GM19395 (cell line): ENCODE results near the gene RELA.
"Not testable (repeated sequence)": the region's sequence is repeated elsewhere in the genome, so short reads cannot be mapped to it uniquely, and the experiment has no call there.

Source experiments
- ATAC-seq: cut with Tn5 transposase; IDR thresholded peaks from one replicate; pipeline ENCODE4 v1.9.1; 2021; ENCODE audit warnings: mild to moderate bottlenecking, moderate library complexity; ENCODE audit not compliant: unreplicated experiment

Gene RELA

DNA sequence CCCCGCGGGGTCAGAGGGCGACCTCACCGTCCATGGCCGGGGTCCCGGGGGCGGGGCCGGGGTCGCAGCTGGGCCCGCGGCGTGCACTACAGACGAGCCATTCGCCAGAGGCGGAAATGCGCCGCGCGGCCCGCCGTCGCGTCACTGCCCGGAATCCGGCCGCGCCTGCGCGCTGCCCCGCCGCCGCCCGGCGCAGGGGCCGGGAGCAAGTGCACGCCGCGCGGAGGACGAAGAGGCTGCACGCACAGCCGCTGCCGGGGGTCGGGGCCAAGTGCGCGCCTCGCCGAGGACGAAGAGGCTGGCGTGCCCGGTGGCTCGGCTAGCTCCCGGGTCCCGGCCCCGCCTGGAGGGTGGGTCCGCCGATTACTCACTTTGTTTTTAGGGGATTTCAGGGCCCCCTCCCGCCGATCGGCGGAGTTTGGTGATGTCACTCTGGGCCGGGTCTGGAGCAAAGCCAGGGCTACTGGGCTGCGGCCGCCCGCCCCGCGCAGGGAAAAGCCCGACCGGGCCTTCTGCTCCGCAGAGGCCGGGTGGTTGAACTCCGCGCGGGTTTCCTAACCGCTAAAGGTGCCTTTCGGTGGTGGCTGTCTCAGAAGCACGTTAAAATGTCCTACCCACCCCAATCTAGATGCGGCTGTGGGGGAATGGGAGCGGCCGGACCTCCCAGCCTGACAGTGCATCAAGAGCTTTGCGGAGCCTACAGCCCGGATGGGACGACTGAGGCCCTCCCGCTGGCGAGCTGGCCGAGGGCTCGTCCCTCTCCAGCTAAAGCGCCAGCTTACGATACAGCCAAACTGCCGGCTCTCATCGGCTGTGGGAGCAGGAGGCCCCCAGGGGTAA, at the start of gene RELA:
Gene RELA, minus strand, starts transcription at position 118 of the 840 bp plus-strand sequence. Its CDS starts 84 bp downstream, at position 34.
- peak; percentile 73 for ATAC-seq

GRCh38 chr11:65711785-65712632, 49.3 kb upstream of the RELA start, which contains the start of gene KAT5:
Gene KAT5 (plus strand): TSS chr11:65712252. CDS start chr11:65712268, 16 bp downstream.
- peak; percentile 80 for ATAC-seq

GRCh38 chr11:65710421-65710820, 47.7 kb upstream of the RELA start:
- ATAC-seq = no peak

- no peak for ATAC-seq
These were observed 46.9 kb upstream of the RELA start for GRCh38 chr11:65709661-65710060.

DNA sequence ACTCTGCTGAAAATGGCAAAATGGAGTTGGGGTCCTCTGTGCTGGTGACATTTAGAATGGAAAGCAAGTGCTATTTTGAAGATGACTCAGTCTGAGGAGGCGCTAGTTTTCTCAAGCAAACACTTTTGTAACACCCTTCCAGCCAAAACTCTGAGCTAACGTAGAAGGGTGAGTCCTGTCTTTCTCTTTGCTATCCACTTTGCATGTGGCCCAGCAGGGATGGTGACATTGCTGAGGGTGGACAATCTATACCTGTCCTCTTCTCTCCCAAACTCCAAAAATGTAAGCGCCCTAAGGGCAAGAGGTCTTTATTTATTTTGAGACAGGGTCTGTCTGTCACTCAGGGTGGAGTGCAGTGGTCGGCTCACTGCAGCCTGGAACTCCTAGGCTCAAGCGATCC, 45.7 kb upstream of the RELA start:
- ATAC-seq = no peak

GRCh38 chr11:65707002-65707401, 44.3 kb upstream of the RELA start:
- ATAC-seq = not testable (repeated sequence)

GRCh38 chr11:65706303-65706763, 43.6 kb upstream of the RELA start:
- ATAC-seq = not testable (repeated sequence)

DNA sequence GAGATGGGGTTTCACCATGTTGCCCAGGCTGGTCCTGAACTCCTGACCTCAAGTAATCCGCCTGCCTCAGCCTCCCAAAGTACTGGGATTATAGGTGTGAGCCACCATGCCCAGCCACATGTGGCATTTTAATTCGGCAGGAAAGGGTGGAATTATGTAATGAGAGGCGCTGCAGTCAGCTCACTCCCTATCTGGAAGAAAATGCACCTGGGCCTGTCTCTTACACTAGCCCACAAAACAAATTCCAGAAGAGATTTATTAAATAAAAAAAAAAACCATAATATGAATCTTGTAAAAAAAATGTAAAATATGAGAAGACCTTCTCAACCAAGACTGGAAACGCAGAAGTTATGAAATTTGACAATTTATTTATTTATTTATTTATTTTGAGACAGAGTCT, 41.1 kb upstream of the RELA start:
- no peak for ATAC-seq

DNA sequence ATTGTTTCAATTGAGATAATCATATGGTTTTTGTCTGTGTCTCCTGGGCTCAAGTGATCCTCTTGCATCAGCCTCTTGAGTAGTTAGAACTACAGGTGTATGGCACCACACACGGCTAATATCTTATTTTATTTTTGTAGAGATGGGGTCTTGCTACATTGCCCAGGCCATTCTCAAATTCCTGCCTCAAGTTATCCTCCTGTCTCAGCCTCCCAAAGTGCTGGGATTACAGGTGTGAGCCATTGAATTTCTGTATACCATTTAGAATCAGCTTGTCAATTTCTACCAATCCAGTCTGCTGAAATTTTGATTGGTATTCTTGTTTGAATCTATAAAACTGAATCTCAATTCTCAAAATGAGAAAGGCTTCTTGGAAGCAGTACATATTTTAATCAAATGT, 39.0 kb upstream of the RELA start:
- no peak for ATAC-seq

GRCh38 chr11:65700399-65700798, 37.7 kb upstream of the RELA start:
- ATAC-seq = no peak

DNA sequence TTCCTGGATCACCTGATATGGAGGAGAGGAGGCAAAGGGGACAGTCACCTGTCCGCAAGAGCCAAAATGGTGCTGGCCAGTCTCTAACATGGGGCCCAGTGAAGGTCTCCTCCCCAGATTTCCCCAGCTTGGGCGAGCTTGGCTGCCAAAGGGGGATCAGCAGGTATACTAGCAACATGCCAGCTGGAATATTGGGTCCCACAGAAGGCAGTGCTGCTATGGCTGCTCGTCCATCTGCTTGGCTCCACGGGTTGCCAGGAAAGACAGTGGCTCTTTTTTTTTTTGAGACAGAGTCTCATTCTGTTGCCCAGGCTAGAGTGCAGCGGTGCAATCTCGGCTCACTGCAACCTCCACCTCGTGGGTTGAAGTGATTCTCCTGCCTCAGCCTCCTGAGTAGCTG, 36.6 kb upstream of the RELA start:
- ATAC-seq = no peak

GRCh38 chr11:65698205-65698604, 35.5 kb upstream of the RELA start:
- ATAC-seq = no peak

GRCh38 chr11:65696802-65697552, 34.3 kb upstream of the RELA start:
- ATAC-seq = no peak

DNA sequence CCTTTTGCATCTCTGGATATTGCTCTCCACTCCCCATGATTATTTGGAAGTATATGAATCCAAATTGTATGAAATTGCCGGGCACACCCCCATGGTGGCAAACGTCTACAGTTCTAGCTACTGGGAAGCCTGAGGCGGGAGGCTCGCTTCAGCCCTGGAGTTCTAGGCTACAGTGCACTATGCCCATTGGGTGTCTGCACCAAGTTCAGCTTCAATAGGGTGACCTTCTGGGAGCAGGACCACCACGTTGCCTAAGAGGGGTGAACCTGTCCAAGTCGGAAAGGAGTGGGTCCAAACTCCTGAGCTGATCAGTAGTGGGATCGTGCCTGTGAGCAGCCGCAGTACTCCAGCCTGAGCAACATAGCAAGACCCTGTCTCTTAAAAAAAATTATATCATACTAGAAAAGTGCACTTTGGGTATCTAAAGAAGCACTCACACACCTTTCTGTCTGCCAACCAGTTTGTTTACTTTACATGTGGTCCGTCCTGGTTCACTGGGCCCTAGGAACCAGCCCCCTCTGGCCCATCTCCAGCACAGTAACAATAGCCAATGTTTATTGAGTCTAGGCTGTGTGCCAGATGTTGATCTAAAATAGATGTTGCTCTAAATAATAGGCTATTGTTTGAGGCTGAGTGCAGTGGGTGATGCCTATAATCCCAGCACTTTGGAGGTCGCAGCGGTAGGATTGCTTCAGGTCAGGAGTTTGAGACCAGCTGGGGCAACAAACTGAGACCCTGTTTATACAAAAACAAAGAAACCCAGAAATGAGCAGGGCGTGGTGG, 32.9 kb upstream of the RELA start:
- no peak for ATAC-seq

- no peak for ATAC-seq
These were observed 29.7 kb upstream of the RELA start for GRCh38 chr11:65692367-65692766.

DNA sequence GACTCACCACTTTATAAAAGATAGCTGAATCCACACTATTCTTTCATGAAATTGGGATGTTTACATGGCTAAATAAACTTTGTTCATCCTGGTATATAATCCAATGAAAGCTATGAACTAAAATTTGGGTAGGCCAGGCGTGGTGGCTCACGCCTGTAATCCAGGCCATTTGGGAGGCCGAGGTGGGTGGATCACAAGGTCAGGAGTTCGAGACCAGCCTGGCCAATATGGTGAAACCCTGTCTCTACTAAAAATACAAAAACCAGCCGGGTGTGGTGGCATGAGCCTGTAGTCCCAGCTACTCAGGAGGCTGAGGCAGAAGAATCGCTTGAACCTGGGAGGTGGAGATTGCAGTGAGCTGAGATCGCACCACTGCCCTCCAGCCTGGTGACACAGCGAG, 29.1 kb upstream of the RELA start:
- ATAC-seq = not testable (repeated sequence)

- ATAC-seq = no peak
These were observed 23.3 kb upstream of the RELA start for GRCh38 chr11:65685981-65686380.

DNA sequence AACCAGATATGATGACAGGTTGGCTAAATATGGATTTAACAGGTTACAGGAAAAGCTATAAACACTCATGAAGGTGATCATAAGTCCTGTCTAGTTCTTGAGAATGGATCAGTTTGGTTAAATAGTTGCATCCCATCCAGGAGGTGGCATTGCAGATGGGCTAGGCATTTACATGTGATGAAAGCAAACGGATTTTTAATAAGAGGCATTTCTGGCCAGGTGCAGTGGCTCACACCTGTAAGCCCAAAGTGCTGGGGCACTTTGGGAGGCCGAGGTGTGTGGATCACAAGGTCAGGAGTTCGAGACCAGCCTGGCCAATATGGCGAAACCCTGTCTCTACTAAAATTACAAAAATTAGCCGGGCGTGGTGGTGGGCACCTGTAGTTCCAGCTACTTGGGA, 20.8 kb upstream of the RELA start:
- ATAC-seq = not testable (repeated sequence)

- ATAC-seq = no peak
These were observed 17.6 kb upstream of the RELA start for GRCh38 chr11:65680192-65680743.

DNA sequence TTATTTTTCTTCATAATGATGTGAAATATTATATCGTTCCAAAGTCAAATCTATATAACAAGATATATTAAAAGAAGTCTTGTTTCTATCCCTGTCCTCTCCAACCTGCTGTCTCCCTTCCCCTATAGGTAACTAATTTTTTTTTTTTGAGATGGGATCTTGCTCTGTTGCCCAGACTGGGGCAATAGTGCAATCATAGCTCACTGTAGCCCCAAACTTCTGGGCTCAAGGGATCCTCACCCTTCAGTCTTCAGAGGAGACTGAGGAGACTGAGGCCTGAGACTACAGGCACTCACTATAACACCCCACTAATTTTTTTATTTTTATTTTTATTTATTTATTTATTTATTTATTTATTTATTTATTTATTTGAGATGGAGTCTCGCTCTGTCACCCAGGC, 10.3 kb upstream of the RELA start:
- ATAC-seq = no peak
